GM12801 (cell line): ENCODE measurements around the gene INAFM2.

Experiments used
- CTCF ChIP-seq: IDR thresholded peaks from one replicate; pipeline ENCODE4 v1.5.1; 2011; ENCODE audit warnings: control low read depth; ENCODE audit not compliant: insufficient read length; ENCODE audit errors: extremely low read depth

The INAFM2 gene

GRCh38 chr15:40309344-40309862 is 14.1 kb upstream of the INAFM2 start:
- TF ChIP-seq CTCF = no peak

GRCh38 chr15:40310001-40310959 is 13.2 kb upstream of the INAFM2 start:
- TF ChIP-seq CTCF = no peak

DNA sequence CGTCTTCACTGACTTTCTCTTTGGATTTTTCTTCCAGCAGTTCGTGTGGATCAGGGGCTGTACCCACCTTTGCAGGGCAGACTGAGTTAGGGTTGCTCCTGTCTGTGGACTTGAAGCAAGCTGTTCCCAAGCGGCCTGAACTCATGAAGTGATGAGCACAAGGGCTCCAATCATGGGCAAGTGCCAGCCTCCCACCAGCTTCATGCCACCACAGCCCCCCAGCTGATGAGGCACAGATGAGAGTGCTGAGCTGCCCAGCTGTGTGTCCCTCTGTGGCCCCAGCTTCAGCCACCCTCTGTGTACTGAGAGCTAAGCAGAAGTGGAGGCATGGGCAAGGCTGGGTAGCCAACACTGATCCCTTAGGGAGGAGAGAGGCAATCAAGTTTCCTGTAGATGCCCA is 12.5 kb upstream of the INAFM2 start:
- no peak for TF ChIP-seq CTCF

DNA sequence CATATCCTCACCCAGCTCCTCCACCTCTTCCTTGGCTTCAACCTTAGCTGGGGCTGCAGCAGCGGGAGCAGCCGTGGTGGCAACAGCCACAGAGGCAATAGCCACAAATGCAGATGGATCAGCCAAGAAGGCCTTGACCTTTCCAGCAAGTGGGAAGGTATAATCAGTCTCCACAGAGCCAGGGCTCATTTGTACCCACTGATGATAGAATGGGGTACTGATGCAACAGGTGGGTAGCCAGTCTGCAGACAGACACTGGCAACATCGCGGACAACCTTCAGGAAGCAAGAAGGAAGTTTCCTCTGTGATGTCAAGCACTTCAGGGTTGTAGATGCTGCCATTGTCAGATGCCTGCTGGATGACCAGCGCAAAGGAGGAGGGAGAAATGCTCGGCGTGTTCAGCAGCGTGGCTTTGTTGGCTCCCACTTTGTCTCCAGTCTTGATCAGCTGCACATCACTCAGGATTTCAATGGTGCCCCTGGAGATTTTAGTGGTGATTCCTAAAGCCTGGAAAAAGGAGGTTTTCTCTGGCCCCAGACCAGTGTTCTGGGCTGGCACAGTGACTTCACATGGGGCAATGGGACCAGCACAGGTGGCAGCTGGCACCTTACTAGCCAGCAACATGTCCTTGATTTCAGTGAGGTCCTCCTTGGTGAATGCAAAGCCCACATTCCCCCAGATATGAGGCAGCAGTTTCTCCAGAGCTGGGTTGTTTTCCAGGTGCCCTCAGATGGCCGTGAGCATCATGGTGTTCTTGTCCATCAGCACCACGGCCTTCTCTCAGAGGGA is 10.9 kb upstream of the INAFM2 start:
- no peak for TF ChIP-seq CTCF

- TF ChIP-seq CTCF = no peak
These were observed 9.7 kb upstream of the INAFM2 start for GRCh38 chr15:40313531-40314398.

DNA sequence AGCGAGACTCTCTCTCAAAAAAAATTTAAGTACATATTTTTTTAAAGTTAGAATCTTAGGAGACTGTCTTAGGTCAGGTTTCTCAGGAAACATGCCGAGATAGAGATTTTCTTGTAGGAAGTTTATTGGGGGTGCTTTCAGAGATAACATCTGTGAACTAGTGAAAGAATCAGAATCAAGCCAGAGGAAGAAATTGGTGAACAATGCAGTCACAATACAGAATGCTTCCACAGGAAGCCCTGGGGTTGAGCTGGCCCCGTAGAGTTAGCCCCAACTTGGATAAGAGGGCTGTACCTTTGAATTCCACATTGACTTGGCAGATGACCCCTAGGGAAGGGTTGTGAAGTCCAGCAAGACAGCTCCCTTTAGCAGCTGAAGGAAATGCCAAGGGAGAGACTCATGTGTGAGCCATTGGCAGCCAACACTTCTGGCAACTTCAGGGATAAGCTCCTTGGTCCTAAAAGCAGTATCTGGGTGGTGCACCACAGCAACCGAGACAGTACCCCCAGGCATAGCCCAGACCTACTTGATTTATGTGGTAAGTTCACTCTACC is 8.7 kb upstream of the INAFM2 start:
- TF ChIP-seq CTCF = no peak
